HepG2 (cell line): ENCODE results near the gene KDELR3. TPM values are rescaled to one million over a fixed set of nuclear protein-coding genes. Genes with fewer than 3 reads are reported as not detected.

Experiments
- CEBPZ ChIP-seq: IDR thresholded peaks from 2 replicates; pipeline ENCODE4 v1.6.1; 2012; ENCODE audit warnings: low read length, improper control_type of control experiment
- FUBP1 ChIP-seq: sonication (generic); formaldehyde crosslinking; IDR thresholded peaks from 2 replicates; pipeline ENCODE4 v1.5.1; 2020; ENCODE audit warnings: missing genetic modification reagents, mild to moderate bottlenecking, borderline replicate concordance
- HMG20A ChIP-seq: IDR thresholded peaks from 2 replicates; pipeline ENCODE4 v1.6.1; 2016; ENCODE audit warnings: borderline replicate concordance
- KDM6A ChIP-seq: IDR thresholded peaks from 2 replicates; pipeline ENCODE4 v1.6.1; 2016; ENCODE audit warnings: low read depth
- LRRFIP1 ChIP-seq: sonication (generic); formaldehyde crosslinking; conservative IDR thresholded peaks from 2 replicates; pipeline ENCODE4 v1.4.0; 2020; ENCODE audit warnings: missing genetic modification reagents
- PRDM4 ChIP-seq: sonication (generic); formaldehyde crosslinking; IDR thresholded peaks from 2 replicates; pipeline ENCODE4 v1.9.0; 2021; ENCODE audit warnings: missing genetic modification reagents, borderline replicate concordance
- SOX6 ChIP-seq, 2 experiments: fragments of 450-650 bp in 1 of 2; sonication (generic) in 1 of 2; formaldehyde crosslinking in 1 of 2; IDR thresholded peaks; 2 replicates each; pipeline versions ENCODE4 v1.4.0 to v1.6.1; 2017 to 2020; ENCODE audit warnings: antibody characterized with exemption in 1 of 2, mild to moderate bottlenecking in 1 of 2, missing genetic modification reagents in 1 of 2
- TMF1 ChIP-seq: sonication (generic); formaldehyde crosslinking; IDR thresholded peaks from 2 replicates; pipeline ENCODE4 v1.8.1; 2022; ENCODE audit warnings: low read depth, missing genetic modification reagents
- ZNF33A ChIP-seq: sonication (generic); formaldehyde crosslinking; IDR thresholded peaks from 2 replicates; pipeline ENCODE4 v1.5.1; 2020; ENCODE audit warnings: missing genetic modification reagents, mild to moderate bottlenecking, moderate library complexity, borderline replicate concordance
- ZNF354B ChIP-seq: sonication (generic); formaldehyde crosslinking; IDR thresholded peaks from 2 replicates; pipeline ENCODE4 v1.8.0; 2022; ENCODE audit warnings: mild to moderate bottlenecking, missing genetic modification reagents
- ZNF691 ChIP-seq: sonication (generic); formaldehyde crosslinking; IDR thresholded peaks from 2 replicates; pipeline ENCODE4 v1.4.0; 2020; ENCODE audit warnings: missing genetic modification reagents, low read depth, mild to moderate bottlenecking, borderline replicate concordance
- ZNF781 ChIP-seq: sonication (generic); formaldehyde crosslinking; IDR thresholded peaks from 2 replicates; pipeline ENCODE4 v1.5.1; 2020; ENCODE audit warnings: borderline replicate concordance, mild to moderate bottlenecking, missing genetic modification reagents; ENCODE audit errors: not compliant biosample characterization
- polyA plus RNA-seq, 8 experiments: library from polyadenylated mRNA; depleted of rRNA in 3 of 8; stranded (reverse) in 7 of 8; unstranded in 1 of 8; fragments of >200 nt; fragmentation: Illumina TruSeq in 4 of 8; extraction: Trizol in 4 of 8; gene quantifications; 2 replicates each; pipeline versions ENCODE4 v1.2.1 to v1.2.3, GENCODE V29; 2011 to 2016; ENCODE audit warnings: low read depth in 4 of 8, missing spikeins in 1 of 8, mixed read lengths in 1 of 8; ENCODE audit not compliant: insufficient read depth in 1 of 8
- total RNA-seq, 5 experiments: library from RNA; depleted of rRNA; stranded (reverse); fragments of >200 nt; fragmentation: Illumina TruSeq; extraction: Trizol; gene quantifications; 2 replicates each; pipeline ENCODE4 v1.2.3, GENCODE V29; 2016; ENCODE audit warnings: low read depth in 1 of 5

The KDELR3 gene
- total and polyA plus RNA-seq, 2 of the 13 experiments (the other 11 are each of a cell fraction or from before 2014, with no cell fraction given): 24.2 to 65.7 TPM

- TF ChIP-seq ZNF781 (CRISPR knock-in tag): no peak
- no peak for TF ChIP-seq KDM6A (CRISPR knock-in tag)
- TF ChIP-seq CEBPZ: no peak
- TF ChIP-seq ZNF691 (CRISPR knock-in tag): peak; percentile 66; the same call in 1 of the 2 replicates
- TF ChIP-seq FUBP1 (CRISPR knock-in tag): no peak
- TF ChIP-seq SOX6 (IDR thresholded peaks at IDR 0.05): no peak
- TF ChIP-seq SOX6 (CRISPR knock-in tag; IDR thresholded peaks at IDR 0.05): peak; percentile 43; the same call in 1 of the 2 replicates
- no peak for TF ChIP-seq ZNF33A (CRISPR knock-in tag)
- no peak for TF ChIP-seq LRRFIP1 (CRISPR knock-in tag)
- no peak for TF ChIP-seq ZNF354B
- no peak for TF ChIP-seq HMG20A (CRISPR knock-in tag)
- 0 out of 2 replicates have a peak, but pooled peaks have one; percentile 37 for TF ChIP-seq PRDM4 (CRISPR knock-in tag)
- no peak for TF ChIP-seq TMF1 (CRISPR knock-in tag)
These were observed 4.7 kb upstream of the KDELR3 start (continued) for GRCh38 chr22:38462960-38463784.
